ENCODE data around the gene ERP27. TPM values are rescaled to one million over a fixed set of nuclear protein-coding genes. Genes with fewer than 3 reads are reported as not detected.

The ERP27 gene
- total and polyA plus RNA-seq, 2 donors (not counting 3 experiments of a cell fraction or from before 2014, with no cell fraction given) = 0.70 to 0.88 TPM

DNA sequence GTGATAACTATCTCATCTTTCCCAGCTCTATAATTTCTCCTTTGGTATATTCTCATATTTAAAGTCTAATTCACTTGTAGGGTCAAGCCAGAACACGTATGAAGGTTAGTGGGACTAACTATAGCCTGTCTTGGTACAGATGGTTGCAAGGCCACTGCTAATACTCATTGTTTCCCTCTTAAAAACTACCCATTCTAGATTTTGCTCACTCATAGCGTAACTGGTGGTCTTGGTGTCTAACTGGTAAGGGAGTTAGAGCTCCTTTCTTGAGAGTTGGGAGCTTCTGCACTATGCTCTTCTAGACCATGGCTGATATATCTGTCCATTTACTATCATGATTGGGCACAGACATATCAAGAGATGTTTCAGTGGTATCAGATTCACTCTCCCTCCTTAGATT lies 61.5 kb downstream of the ERP27 start:
- Histone ChIP-seq H3K36me3 (ENCODE audit: control insufficient read depth in 2 of 2, extremely low read depth in 1 of 2, insufficient read depth in 2 of 2, low read length in 2 of 2) (no peaks in the 10 kb centered on the region), H2AFZ (ENCODE audit: low read depth, low read length) (no peak overlapping the region), H4K20me1 (replicated peaks; ENCODE audit: control insufficient read depth, extremely low read depth, insufficient read depth, low read length) (no peaks in the 10 kb centered on the region), H3K79me2 (ENCODE audit: control insufficient read depth, insufficient read depth, low read length) (no peaks in the 10 kb centered on the region), H3K27me3 (ENCODE audit: control insufficient read depth in 2 of 2, insufficient read depth in 2 of 2, low read length in 2 of 2) (no peaks in the 10 kb centered on the region), H3K9me1 (replicated peaks; ENCODE audit: control insufficient read depth, extremely low read depth, insufficient read depth, low read length) (no peaks in the 10 kb centered on the region), H3K9me3 (replicated peaks; ENCODE audit: control insufficient read depth, insufficient read depth, low read length) (no peaks in the 10 kb centered on the region), H3K4me2 (ENCODE audit: insufficient read depth, low read length) (no peak overlapping the region), H3K4me1 (ENCODE audit: control insufficient read depth, extremely low read depth, insufficient read depth, low read length) (peaks cover 7% of the 10 kb centered on the region), H3K27ac (ENCODE audit: insufficient read depth, low read depth, low read length) (no peak overlapping the region), H3K9ac (replicated peaks; ENCODE audit: extremely low read depth, insufficient read depth, low read length) (no peak overlapping the region), H3K4me3 (replicated peaks in 1 of 3; ENCODE audit: insufficient read depth in 1 of 3, low read depth in 1 of 3, low read length in 3 of 3) (no peak overlapping the region)
- dilution Hi-C loops (cut with MboI; ENCODE audit: extremely low pct_ligation_motif_present, low sequenced_read_pairs) (no loop called here), intact Hi-C loops (cut with micrococcal nuclease) (no loop called here)
- FAIRE-seq = no peak
- POLR2A ChIA-PET = no interaction called here
- no TSS peak for BruUV-seq (replicated peaks)
- CTCF ChIA-PET = no interaction called here
- TF ChIP-seq CTCF (IDR thresholded peaks at IDR 0.05; ENCODE audit: extremely low read depth in 1 of 2, insufficient read depth in 1 of 2, low read depth in 1 of 2, low read length in 2 of 2) = no peak
- TF ChIP-seq GATA2 (IDR thresholded peaks at IDR 0.05; ENCODE audit: insufficient read depth, insufficient read length, low read depth, low read length) = no peak
- TF ChIP-seq POLR2A (IDR thresholded peaks at IDR 0.05; ENCODE audit: low read depth, low read length) = no peak
- TF ChIP-seq, protein P1, sequence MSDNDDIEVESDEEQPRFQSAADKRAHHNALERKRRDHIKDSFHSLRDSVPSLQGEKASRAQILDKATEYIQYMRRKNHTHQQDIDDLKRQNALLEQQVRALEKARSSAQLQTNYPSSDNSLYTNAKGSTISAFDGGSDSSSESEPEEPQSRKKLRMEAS (IDR thresholded peaks at IDR 0.05; ENCODE audit: insufficient read depth, insufficient read length) = no peak
- TF ChIP-seq POLR2AphosphoS5 (IDR thresholded peaks at IDR 0.05; ENCODE audit: insufficient read depth, low read depth, low read length) = no peak
- no peak for TF ChIP-seq FOS (IDR thresholded peaks at IDR 0.05; ENCODE audit: borderline replicate concordance, insufficient read depth, low read length)
- TF ChIP-seq JUN (IDR thresholded peaks at IDR 0.05; ENCODE audit: borderline replicate concordance, insufficient read depth, insufficient read length, low read depth) = no peak
- no peak for TF ChIP-seq MYC (IDR thresholded peaks at IDR 0.05; ENCODE audit: low read depth, low read length)
- no peak for TF ChIP-seq EZH2 (IDR thresholded peaks at IDR 0.05; ENCODE audit: borderline replicate concordance, low read depth, low read length, severe bottlenecking)
- no peak for DNase-seq (ENCODE audit: low read depth, low spot score)
